Skeletal muscle tissue (tissue), 4 donors: Measurements from ENCODE around the gene DDR1. TPM values are rescaled to one million over a fixed set of nuclear protein-coding genes. Genes with fewer than 3 reads are reported as not detected.
A peak's percentile ranks its signal among the peaks of the same experiment; 100 is the strongest.
"Not testable (repeated sequence)": the region's sequence is repeated elsewhere in the genome, so short reads cannot be mapped to it uniquely, and the experiment has no call there.

Source experiments
- H3K27ac ChIP-seq: one replicate; pipeline ENCODE4 v1.7.0; 2013; ENCODE audit warnings: mild to moderate bottlenecking, low read depth, low read length, inconsistent platforms
- H3K27me3 ChIP-seq, 3 donors: one replicate each; pipeline ENCODE4 v1.7.0; 2013; ENCODE audit warnings: low read length in 3 of 3; ENCODE audit not compliant: control insufficient read depth in 3 of 3, insufficient read depth in 3 of 3
- H3K36me3 ChIP-seq, 3 donors: one replicate each; pipeline ENCODE4 v1.7.0; 2013; ENCODE audit warnings: low read length in 3 of 3; ENCODE audit not compliant: control insufficient read depth in 3 of 3, insufficient read depth in 3 of 3
- H3K4me1 ChIP-seq, 3 donors: one replicate each; pipeline ENCODE4 v1.7.0; 2013; ENCODE audit warnings: low read length in 3 of 3, mild to moderate bottlenecking in 3 of 3; ENCODE audit not compliant: control insufficient read depth in 3 of 3, insufficient read depth in 3 of 3
- H3K4me3 ChIP-seq, 3 donors: one replicate each; pipeline ENCODE4 v1.7.0; 2013; ENCODE audit warnings: low read length in 3 of 3
- H3K9ac ChIP-seq, 3 donors: one replicate each; pipeline ENCODE4 v1.7.0; 2013; ENCODE audit warnings: low read length in 3 of 3, mild to moderate bottlenecking in 3 of 3, moderate library complexity in 2 of 3, low read depth in 1 of 3
- H3K9me3 ChIP-seq, 3 donors: one replicate each; pipeline ENCODE4 v1.7.0; 2013; ENCODE audit warnings: low read length in 3 of 3; ENCODE audit not compliant: control insufficient read depth in 3 of 3
- total RNA-seq: library from RNA; depleted of rRNA; stranded (reverse); fragments of >200 nt; gene quantifications from one replicate; pipeline ENCODE4 v1.2.3, GENCODE V29; 2014
- donor health status: Osteomylitis.

The DDR1 gene
- total RNA-seq, 1 donor from 2014 or later = 40.7 TPM

DNA sequence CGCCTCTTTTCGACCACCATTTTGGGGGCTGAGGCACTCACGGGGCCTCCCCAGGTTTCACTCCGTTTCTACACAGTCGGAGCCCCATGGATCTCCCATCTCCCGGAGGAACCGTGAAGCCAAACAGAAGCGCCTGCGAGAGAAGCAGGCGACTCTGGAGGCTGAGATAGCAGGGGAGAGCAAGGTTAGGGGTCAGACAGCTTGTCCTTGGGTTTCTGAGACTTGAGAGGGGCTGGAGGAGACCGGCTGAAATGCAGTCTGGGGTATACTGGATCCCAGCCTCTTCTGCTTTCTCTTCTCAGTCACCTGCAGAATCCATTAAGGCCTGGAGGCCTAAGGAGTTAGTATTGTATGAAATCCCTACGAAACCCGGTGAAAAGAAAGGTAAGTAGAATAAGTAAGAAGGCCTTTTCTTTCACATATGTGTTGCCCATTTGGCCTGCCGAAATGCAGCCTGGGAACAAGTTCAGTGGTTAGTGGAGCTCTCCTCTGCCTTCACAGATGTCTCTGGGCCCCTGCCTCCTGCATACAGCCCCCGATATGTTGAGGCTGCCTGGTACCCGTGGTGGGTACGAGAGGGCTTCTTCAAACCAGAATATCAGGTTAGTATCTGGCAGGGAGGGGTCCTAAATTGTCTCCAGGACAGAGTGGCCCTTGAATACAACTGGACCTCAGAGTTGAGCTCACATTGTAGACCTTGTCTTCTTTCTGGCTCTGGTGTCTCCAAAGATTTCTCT, 30.7 kb downstream of the DDR1 start:
- Histone ChIP-seq H3K27ac (peak overlapping the region; percentile 93), H3K4me3 (peak overlapping the region; percentile 78 to 86 (median 83)), H3K9ac (peak overlapping the region; percentile 94 to 96 (median 95)), H3K27me3 (no peaks in the 10 kb centered on the region), H3K9me3 (no peaks in the 10 kb centered on the region), H3K36me3 (peaks cover 43 to 54% (median 48%) of the 10 kb centered on the region in 3 donors), H3K4me1 (peaks cover 24 to 32% (median 32%) of the 10 kb centered on the region in 3 donors)

DNA sequence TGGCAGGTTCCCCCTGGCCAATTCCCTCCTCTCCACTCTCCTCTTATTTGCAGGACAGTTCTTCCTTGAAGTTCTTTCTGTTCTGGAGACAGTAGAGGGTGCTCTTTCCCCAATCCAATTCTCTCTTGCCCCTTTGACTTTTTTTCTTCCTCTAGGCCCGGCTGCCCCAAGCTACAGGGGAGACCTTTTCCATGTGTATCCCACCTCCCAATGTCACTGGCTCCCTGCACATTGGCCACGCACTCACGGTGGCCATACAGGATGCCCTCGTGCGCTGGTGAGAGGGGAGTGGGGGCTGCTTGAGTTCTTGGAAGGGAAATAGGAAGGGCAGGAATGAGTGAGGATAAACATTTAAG, 31.2 kb downstream of the DDR1 start:
- Histone ChIP-seq H3K27me3 (no peaks in the 10 kb centered on the region), H3K4me1 (peaks cover 24 to 32% (median 32%) of the 10 kb centered on the region in 3 donors), H3K9ac (peak overlapping the region; percentile 63 to 96 (median 94)), H3K27ac (peak overlapping the region; percentile 93), H3K4me3 (peak overlapping the region in 2 of 3 donors; percentile 41 to 83), H3K36me3 (peaks cover 44 to 56% (median 49%) of the 10 kb centered on the region in 3 donors), H3K9me3 (no peaks in the 10 kb centered on the region)

DNA sequence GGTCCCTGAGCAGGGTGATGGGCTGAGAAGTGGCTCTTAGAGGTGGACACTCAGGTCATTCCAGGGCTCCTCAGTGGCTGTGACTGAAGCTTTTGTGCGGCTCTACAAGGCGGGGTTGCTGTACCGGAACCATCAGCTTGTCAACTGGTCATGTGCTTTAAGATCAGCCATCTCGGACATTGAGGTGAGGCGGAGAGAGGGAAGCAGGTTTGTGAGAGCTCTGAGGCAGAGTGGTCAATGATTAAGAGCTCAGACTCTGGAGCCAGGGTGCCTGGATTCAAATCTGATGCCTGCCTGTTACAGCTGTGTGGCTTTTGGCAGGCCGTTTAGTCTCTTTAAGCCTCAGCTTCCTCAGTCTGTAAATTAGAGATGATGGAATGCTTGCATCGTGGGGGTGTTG, 32.7 kb downstream of the DDR1 start:
- Histone ChIP-seq H3K4me1 (peaks cover 24 to 32% (median 32%) of the 10 kb centered on the region in 3 donors), H3K9me3 (no peaks in the 10 kb centered on the region), H3K36me3 (peaks cover 47 to 56% (median 50%) of the 10 kb centered on the region in 3 donors), H3K27me3 (no peaks in the 10 kb centered on the region), H3K9ac (peak overlapping the region in 1 of 3 donors; percentile 41), H3K4me3 (no peak overlapping the region), H3K27ac (no peak overlapping the region)

DNA sequence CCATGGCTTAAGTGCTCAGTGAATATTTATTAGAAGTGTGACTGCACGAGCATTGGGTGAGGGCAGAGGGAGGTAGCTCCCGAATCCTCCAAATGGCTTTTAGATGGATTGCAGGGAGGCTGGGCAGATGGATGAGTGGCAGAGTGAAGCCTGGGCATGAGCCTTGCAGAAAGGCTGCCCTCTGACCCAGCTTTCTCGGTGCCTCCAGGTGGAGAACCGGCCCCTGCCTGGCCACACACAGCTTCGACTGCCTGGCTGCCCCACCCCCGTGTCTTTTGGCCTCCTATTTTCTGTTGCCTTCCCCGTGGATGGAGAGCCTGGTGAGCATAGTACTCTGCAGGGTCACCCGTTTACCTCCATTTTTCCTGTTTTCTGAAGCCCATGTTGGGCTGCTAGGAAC, 33.2 kb downstream of the DDR1 start:
- H3K9me3 ChIP-seq = no peaks in the 10 kb centered on the region
- H3K27me3 ChIP-seq = no peaks in the 10 kb centered on the region
- H3K4me3 ChIP-seq = no peak overlapping the region
- H3K9ac ChIP-seq = peak overlapping the region in 1 of 3 donors; percentile 33
- peaks cover 24 to 32% (median 32%) of the 10 kb centered on the region in 3 donors for H3K4me1 ChIP-seq
- no peak overlapping the region for H3K27ac ChIP-seq
- H3K36me3 ChIP-seq = peaks cover 50 to 56% (median 51%) of the 10 kb centered on the region in 3 donors

DNA sequence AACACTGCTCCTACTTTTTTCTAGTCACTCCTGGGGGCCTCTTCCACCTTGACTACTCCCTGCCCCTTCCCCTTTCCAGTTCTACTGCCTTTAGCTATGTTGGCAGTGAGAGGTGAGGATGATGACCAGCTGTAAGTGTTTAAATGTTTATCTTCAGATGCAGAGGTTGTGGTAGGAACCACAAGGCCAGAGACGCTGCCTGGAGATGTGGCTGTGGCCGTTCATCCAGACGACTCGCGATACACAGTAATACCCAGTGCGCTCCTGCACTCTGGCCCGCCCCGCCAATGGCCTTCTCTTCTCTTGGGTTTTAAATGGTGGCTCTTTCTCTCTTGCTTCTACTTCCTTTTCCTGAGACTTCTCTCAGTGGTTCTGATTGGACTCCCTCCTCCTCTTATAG, 34.4 kb downstream of the DDR1 start:
- Histone ChIP-seq H3K4me3 (no peak overlapping the region), H3K9ac (no peak overlapping the region), H3K9me3 (no peaks in the 10 kb centered on the region), H3K36me3 (peaks cover 60 to 64% (median 61%) of the 10 kb centered on the region in 3 donors), H3K27ac (no peak overlapping the region), H3K4me1 (peaks cover 19 to 25% (median 24%) of the 10 kb centered on the region in 3 donors), H3K27me3 (no peaks in the 10 kb centered on the region)

DNA sequence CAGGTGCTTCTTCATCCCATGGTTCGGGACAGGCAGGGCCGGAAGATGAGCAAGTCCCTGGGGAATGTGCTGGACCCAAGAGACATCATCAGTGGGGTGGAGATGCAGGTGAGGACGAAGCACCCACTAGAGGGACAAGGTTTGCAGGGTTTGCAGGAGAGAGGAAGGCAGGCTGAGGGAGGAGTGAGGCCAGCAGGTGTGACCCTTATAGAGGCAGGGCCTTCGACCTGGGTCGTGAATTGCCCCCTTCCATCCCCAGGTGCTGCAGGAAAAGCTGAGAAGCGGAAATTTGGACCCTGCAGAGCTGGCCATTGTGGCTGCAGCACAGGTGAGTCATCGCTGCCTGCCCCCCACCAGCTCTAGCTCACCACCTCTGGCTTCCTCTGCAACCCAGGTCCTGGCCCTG, 38.1 kb downstream of the DDR1 start:
- Histone ChIP-seq H3K36me3 (peaks cover 72 to 78% (median 73%) of the 10 kb centered on the region in 3 donors), H3K27me3 (no peaks in the 10 kb centered on the region), H3K27ac (no peak overlapping the region)

DNA sequence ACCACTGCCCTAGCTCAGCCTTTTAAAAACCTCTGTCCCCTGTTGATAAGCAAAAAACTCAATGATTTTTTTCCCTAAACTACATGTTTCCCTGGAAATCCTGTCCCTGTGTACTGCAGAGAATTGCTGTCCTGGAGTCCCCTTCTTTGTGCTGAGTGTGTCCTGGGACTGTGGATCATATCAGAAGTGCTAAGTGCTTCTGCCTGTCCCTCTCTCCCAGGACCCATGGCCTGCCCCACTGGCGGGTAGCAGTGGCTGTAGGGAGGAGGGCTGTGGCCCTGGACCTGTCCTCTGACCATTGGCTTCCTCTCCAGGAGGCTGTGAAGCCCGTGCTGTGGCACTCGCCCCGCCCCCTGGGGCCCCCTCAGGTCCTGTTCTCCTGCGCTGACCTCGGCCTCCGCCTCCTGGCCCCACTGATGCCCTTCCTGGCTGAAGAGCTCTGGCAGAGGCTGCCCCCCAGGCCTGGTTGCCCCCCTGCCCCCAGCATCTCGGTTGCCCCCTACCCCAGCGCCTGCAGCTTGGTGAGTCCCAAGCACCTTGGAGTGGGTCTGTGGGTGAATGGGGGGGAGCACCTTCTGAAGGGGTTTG, 39.8 kb downstream of the DDR1 start:
- H3K27ac ChIP-seq, H3K9ac ChIP-seq, H3K27me3 ChIP-seq, H3K9me3 ChIP-seq, H3K4me3 ChIP-seq: not testable (repeated sequence)
- Histone ChIP-seq H3K36me3 (peaks cover 60 to 66% (median 62%) of the 10 kb centered on the region in 3 donors), H3K4me1 (peaks cover 8 to 12% (median 10%) of the 10 kb centered on the region in 3 donors)

More for the DNA sequence above, 38.1 kb downstream of the DDR1 start:
- H3K4me1 ChIP-seq = peaks cover 8 to 12% (median 10%) of the 10 kb centered on the region in 3 donors
- H3K9ac ChIP-seq = no peak overlapping the region
- no peak overlapping the region for H3K4me3 ChIP-seq
- no peaks in the 10 kb centered on the region for H3K9me3 ChIP-seq

DNA sequence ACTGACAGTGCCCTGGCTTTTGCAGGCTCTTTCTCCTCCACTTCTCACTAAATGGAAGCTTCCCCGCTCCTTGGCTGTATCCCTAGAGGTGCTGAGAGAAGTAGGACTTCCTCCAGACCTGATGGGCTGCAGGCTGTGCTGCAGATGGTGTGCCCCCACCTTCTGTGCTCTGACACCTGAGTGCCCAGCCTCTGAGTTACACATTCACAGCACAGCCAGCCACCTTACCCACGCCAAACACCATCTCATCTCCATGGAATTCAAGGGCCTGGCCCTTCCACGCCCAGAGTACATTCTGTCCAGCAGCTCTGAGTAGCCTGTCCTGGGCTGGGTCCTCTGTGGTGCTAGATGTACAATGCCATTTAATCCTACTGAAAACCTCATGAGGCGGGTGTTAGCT, 42.3 kb downstream of the DDR1 start:
- Histone ChIP-seq H3K4me3 (no peak overlapping the region), H3K9me3 (peaks cover 3 to 5% (median 4%) of the 10 kb centered on the region in 3 donors), H3K27ac (no peak overlapping the region), H3K4me1 (peaks cover 8 to 12% (median 10%) of the 10 kb centered on the region in 3 donors), H3K36me3 (peaks cover 37 to 42% (median 38%) of the 10 kb centered on the region in 3 donors), H3K9ac (peak overlapping the region in 1 of 3 donors; percentile 25), H3K27me3 (no peaks in the 10 kb centered on the region)

DNA sequence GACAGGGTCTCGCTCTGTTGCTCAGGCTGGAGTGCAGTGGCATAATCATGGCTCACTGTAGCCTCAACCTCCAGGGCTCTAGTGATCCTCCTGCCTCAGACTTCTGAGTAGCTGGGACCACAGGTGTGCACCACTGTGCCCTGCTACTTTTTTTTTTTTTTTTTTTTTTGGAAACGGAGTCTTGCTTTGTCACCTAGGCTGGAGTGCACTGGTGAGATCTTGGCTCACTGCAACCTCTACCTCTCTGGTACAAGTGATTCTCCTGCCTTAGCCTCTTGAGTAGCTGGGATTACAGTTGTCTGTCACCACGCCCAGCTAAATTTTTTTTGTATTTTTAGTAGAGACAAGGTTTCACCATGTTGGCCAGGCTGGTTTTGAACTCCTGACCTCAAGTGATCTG, 42.8 kb downstream of the DDR1 start:
- not testable (repeated sequence) for H3K9me3 ChIP-seq, H3K4me3 ChIP-seq, H3K27me3 ChIP-seq, H3K27ac ChIP-seq, H3K9ac ChIP-seq
- peaks cover 8 to 12% (median 10%) of the 10 kb centered on the region in 3 donors for H3K4me1 ChIP-seq
- peaks cover 32 to 38% (median 34%) of the 10 kb centered on the region in 3 donors for H3K36me3 ChIP-seq

DNA sequence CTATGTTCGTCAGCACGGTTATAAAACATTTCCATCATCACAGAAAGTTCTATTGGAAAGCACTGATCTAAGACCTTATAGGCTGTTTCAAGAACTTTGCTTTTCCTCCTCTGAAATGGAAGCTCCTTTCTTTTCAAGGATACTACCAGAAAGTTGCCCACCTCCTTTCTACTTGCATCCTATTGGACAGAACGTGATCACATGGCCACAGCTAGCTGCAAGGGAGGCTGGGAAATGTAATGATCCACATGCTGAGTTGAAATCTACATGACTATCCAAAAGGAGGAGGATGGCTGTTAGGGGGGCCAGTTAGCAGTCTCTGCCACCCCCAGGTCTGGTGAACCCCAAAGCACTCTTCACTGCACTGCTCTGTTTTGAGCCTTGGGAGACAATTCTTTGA, 44.4 kb downstream of the DDR1 start:
- Histone ChIP-seq H3K9ac (no peak overlapping the region), H3K36me3 (peaks cover 16 to 22% (median 18%) of the 10 kb centered on the region in 3 donors), H3K9me3 (peaks cover 3 to 5% (median 4%) of the 10 kb centered on the region in 3 donors), H3K27me3 (no peaks in the 10 kb centered on the region), H3K4me3 (no peak overlapping the region), H3K27ac (no peak overlapping the region), H3K4me1 (peaks cover 8 to 12% (median 10%) of the 10 kb centered on the region in 3 donors)
